Natural killer cell (primary cell): Measurements from ENCODE around the gene TBX6. TPM values are rescaled to one million over a fixed set of nuclear protein-coding genes. Genes with fewer than 3 reads are reported as not detected.

Source experiments
- ATAC-seq, 3 donors: fragments of 150-1000 bp in 2 of 3; fragments of 200-7000 bp in 1 of 3; cut with Tn5 transposase; 1 replicate in 1 of 3; 2 replicates in 2 of 3; pipeline ENCODE4 v1.10.0; 2021; ENCODE audit warnings: mild to moderate bottlenecking in 2 of 3, moderate library complexity in 2 of 3
- DNase-seq, 2 donors: peaks; one replicate each; pipeline versions ENCODE4 v3.0.0 to v3.0.0-alpha.2; 2013 to 2021; ENCODE audit warnings: mixed read lengths in 1 of 2
- H3K27ac ChIP-seq: one replicate; pipeline ENCODE4 v1.5.1; 2013; ENCODE audit warnings: mild to moderate bottlenecking, low read length
- H3K27me3 ChIP-seq: one replicate; pipeline ENCODE4 v1.6.1; 2013; ENCODE audit warnings: low read length; ENCODE audit not compliant: control insufficient read depth, insufficient read depth
- H3K36me3 ChIP-seq: one replicate; pipeline ENCODE4 v1.6.1; 2013; ENCODE audit warnings: low read length; ENCODE audit not compliant: control insufficient read depth, insufficient read depth
- H3K4me1 ChIP-seq: one replicate; pipeline ENCODE4 v1.6.1; 2013; ENCODE audit warnings: low read length; ENCODE audit not compliant: control insufficient read depth, insufficient read depth
- H3K4me3 ChIP-seq: one replicate; pipeline ENCODE4 v1.5.1; 2013; ENCODE audit warnings: low read length
- H3K9me3 ChIP-seq: one replicate; pipeline ENCODE4 v1.6.1; 2013; ENCODE audit warnings: low read length; ENCODE audit not compliant: control insufficient read depth, insufficient read depth
- H3K27ac Mint-ChIP-seq, 2 donors: one replicate each; pipeline ENCODE4 v1.8.0; 2022; ENCODE audit warnings: mild to moderate bottlenecking in 2 of 2, mixed read lengths in 2 of 2, moderate library complexity in 1 of 2
- H3K27me3 Mint-ChIP-seq, 2 donors: one replicate each; pipeline ENCODE4 v1.8.0; 2022; ENCODE audit warnings: low read depth in 2 of 2, mixed read lengths in 2 of 2
- H3K36me3 Mint-ChIP-seq: one replicate; pipeline ENCODE4 v1.8.0; 2022; ENCODE audit warnings: mixed read lengths
- H3K4me1 Mint-ChIP-seq, 2 donors: one replicate each; pipeline ENCODE4 v1.8.0; 2022; ENCODE audit warnings: mixed read lengths in 2 of 2
- H3K4me3 Mint-ChIP-seq: one replicate; pipeline ENCODE4 v1.8.0; 2022; ENCODE audit warnings: mild to moderate bottlenecking, moderate library complexity, mixed read lengths
- H3K9me3 Mint-ChIP-seq, 2 donors: one replicate each; pipeline ENCODE4 v1.8.0; 2022; ENCODE audit warnings: mixed read lengths in 2 of 2
- WGBS: methylation state at CpG from one replicate; pipeline ENCODE4 v1.1.7; 2013; ENCODE audit warnings: missing lambda C conversion rate; ENCODE audit not compliant: insufficient coverage; 5-methylcytosine and 5-hydroxymethylcytosine counted together
- intact Hi-C: fragments of 100-400 bp; cut with micrococcal nuclease; formaldehyde crosslinking; loops from one replicate; pipeline ENCODE4 v1.14.2; 2022
- total RNA-seq, 4 donors: library from RNA; stranded (reverse); fragments of 120-200 nt in 1 of 4; gene quantifications; one replicate each; pipeline versions ENCODE4 v1.2.3 to v1.2.4, GENCODE V29; 2013 to 2022
- TF ChIP-seq, protein P1 (sequence below): fragments of 200-600 bp; IDR thresholded peaks from one replicate; pipeline ENCODE4 v1.8.0; 2022; ENCODE audit warnings: antibody characterized with exemption

Gene TBX6
- total RNA-seq, 3 donors from 2014 or later (not counting 1 experiment from before 2014, with no cell fraction given) = 0.91 to 1.1 (median 0.98) TPM

- Mint-ChIP-seq H3K27ac (peak overlapping the region in 1 of 2 donors; percentile 14), H3K4me3 (peak overlapping the region; percentile 28), H3K4me1 (peaks cover 22 to 59% of the 10 kb centered on the region in 2 donors), H3K27me3 (no peaks in the 10 kb centered on the region), H3K9me3 (no peaks in the 10 kb centered on the region), H3K36me3 (no peaks in the 10 kb centered on the region)
- no peaks in the 10 kb centered on the region for H3K9me3 ChIP-seq
- WGBS = 97% methylated on average over 7 of the region's 7 CpGs
- ATAC-seq = no peak
- no peak for DNase-seq
- H3K4me3 ChIP-seq = no peak overlapping the region
- peaks cover 54% of the 10 kb centered on the region for H3K36me3 ChIP-seq
- H3K27me3 ChIP-seq = no peaks in the 10 kb centered on the region
- peaks cover 37% of the 10 kb centered on the region for H3K4me1 ChIP-seq
- TF ChIP-seq, protein P1, sequence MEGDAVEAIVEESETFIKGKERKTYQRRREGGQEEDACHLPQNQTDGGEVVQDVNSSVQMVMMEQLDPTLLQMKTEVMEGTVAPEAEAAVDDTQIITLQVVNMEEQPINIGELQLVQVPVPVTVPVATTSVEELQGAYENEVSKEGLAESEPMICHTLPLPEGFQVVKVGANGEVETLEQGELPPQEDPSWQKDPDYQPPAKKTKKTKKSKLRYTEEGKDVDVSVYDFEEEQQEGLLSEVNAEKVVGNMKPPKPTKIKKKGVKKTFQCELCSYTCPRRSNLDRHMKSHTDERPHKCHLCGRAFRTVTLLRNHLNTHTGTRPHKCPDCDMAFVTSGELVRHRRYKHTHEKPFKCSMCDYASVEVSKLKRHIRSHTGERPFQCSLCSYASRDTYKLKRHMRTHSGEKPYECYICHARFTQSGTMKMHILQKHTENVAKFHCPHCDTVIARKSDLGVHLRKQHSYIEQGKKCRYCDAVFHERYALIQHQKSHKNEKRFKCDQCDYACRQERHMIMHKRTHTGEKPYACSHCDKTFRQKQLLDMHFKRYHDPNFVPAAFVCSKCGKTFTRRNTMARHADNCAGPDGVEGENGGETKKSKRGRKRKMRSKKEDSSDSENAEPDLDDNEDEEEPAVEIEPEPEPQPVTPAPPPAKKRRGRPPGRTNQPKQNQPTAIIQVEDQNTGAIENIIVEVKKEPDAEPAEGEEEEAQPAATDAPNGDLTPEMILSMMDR = no peak
- no peak overlapping the region for H3K27ac ChIP-seq
- intact Hi-C loops = no loop called here
These were observed 12.2 kb downstream of the TBX6 start for GRCh38 chr16:30079480-30079879.

GRCh38 chr16:30078744-30079143 is 13.0 kb downstream of the TBX6 start:
- Mint-ChIP-seq H3K36me3 (no peaks in the 10 kb centered on the region), H3K4me3 (no peak overlapping the region), H3K9me3 (no peaks in the 10 kb centered on the region), H3K27ac (peak overlapping the region in 1 of 2 donors; percentile 95), H3K27me3 (no peaks in the 10 kb centered on the region), H3K4me1 (peaks cover 22 to 59% of the 10 kb centered on the region in 2 donors)
- TF ChIP-seq, protein P1 = no peak
- Histone ChIP-seq H3K4me3 (no peak overlapping the region), H3K9me3 (no peaks in the 10 kb centered on the region), H3K27me3 (no peaks in the 10 kb centered on the region), H3K36me3 (peaks cover 47% of the 10 kb centered on the region), H3K4me1 (peaks cover 37% of the 10 kb centered on the region), H3K27ac (no peak overlapping the region)
- ATAC-seq (no peak), DNase-seq (no peak)
- intact Hi-C loops = no loop called here
- 95% methylated on average over 7 of the region's 7 CpGs for WGBS

DNA sequence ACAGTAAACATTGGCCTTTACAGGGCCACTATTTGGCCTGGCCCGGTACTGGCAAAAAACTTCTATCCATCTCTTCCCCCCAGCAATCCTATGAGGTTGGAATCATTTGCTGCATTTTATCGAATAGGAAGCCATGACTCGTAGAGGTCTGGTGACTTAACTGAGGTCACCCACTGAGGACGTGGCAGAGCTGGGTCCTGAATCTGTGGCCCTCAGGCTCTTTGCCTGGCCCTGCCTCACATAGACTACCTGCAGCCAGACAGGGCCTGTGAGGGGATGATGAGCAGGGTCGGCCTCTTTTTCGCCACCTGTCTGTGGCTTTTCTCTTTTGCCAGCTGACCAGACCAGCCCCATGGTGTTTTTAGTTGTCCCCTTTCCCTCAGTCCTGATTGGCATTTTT is 14.1 kb downstream of the TBX6 start:
- H3K36me3 ChIP-seq = peaks cover 36% of the 10 kb centered on the region
- Mint-ChIP-seq H3K9me3 (no peaks in the 10 kb centered on the region), H3K4me3 (peak overlapping the region; percentile 98), H3K36me3 (no peaks in the 10 kb centered on the region), H3K4me1 (peaks cover 22 to 53% of the 10 kb centered on the region in 2 donors), H3K27me3 (no peaks in the 10 kb centered on the region), H3K27ac (peak overlapping the region; percentile 94 to 95)
- peaks cover 37% of the 10 kb centered on the region for H3K4me1 ChIP-seq
- TF ChIP-seq, protein P1 = no peak
- H3K27me3 ChIP-seq = no peaks in the 10 kb centered on the region
- no peak overlapping the region for H3K4me3 ChIP-seq
- WGBS = 80% methylated on average over 6 of the region's 6 CpGs
- intact Hi-C loops = no loop called here
- no peak overlapping the region for H3K27ac ChIP-seq
- ATAC-seq (no peak), DNase-seq (no peak)
- no peaks in the 10 kb centered on the region for H3K9me3 ChIP-seq

- peaks cover 37% of the 10 kb centered on the region for H3K4me1 ChIP-seq
- H3K27me3 Mint-ChIP-seq = no peaks in the 10 kb centered on the region
- ATAC-seq = peak; percentile 43 to 57 (median 49)
- DNase-seq = peak in 1 of 2 donors; percentile 52
- WGBS = 1% methylated on average over 33 of the region's 33 CpGs
- no peaks in the 10 kb centered on the region for H3K36me3 Mint-ChIP-seq
- peaks cover 22 to 47% of the 10 kb centered on the region in 2 donors for H3K4me1 Mint-ChIP-seq
- peak overlapping the region; percentile 89 for H3K4me3 ChIP-seq
- H3K36me3 ChIP-seq = peaks cover 39% of the 10 kb centered on the region
- TF ChIP-seq, protein P1 = no peak
- H3K27ac Mint-ChIP-seq = peak overlapping the region; percentile 94 to 95
- intact Hi-C loops = no loop called here
- H3K9me3 ChIP-seq = no peaks in the 10 kb centered on the region
- H3K27ac ChIP-seq = peak overlapping the region; percentile 83
- no peaks in the 10 kb centered on the region for H3K9me3 Mint-ChIP-seq
- peak overlapping the region; percentile 98 for H3K4me3 Mint-ChIP-seq
- no peaks in the 10 kb centered on the region for H3K27me3 ChIP-seq
These were observed 15.4 kb downstream of the TBX6 start for GRCh38 chr16:30076276-30076791.
